ENCODE data around the gene PDE5A. TPM values are rescaled to one million over a fixed set of nuclear protein-coding genes. Genes with fewer than 3 reads are reported as not detected.

PDE5A gene
- polyA plus RNA-seq, 1 donor from 2014 or later = 12.9 TPM

DNA sequence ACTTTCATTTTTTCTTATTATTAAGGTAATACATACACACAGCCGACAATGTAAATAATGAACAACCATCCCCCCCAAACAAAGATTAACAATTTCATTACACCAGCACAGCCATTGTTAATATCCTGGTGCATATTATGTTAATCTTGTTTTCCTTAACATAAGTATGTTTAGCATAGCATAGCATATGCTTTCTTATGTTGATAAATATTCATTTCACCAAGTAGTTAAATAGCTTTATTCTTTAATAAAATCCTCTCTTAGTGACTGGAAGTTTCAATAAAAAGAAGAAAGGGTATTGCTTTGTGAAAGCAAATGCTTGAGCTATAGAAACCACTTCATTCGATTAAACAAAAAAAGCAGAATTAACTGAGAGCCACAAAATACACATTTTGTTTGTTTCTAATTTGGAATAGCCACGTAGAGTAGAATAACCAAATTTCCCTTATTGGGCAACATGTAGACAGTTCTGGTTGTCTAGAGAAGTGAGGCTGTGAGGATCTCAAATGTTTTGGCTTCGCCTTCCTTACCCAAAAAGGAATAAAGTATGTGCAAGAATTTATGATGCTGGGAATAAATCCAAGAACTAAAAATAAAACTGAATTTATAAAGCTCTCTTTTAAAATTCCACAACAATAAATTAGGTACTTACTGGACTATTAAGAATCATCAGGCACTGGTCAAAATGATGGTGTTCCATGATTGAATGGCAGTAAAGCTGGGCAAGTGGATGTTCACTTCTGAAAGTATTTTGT lies 118.0 kb downstream of the PDE5A start:
- Histone ChIP-seq H3K79me2 (replicated peaks; ENCODE audit: insufficient read depth, low read length) (no peaks in the 10 kb centered on the region), H4K20me1 (ENCODE audit: insufficient read depth) (no peaks in the 10 kb centered on the region), H3K4me2 (ENCODE audit: low read length) (no peak overlapping the region), H2AFZ (ENCODE audit: low read depth, low read length) (no peak overlapping the region), H3F3A (ENCODE audit: insufficient read depth, low read length, poor library complexity, severe bottlenecking) (no peaks in the 10 kb centered on the region), H3K9ac (ENCODE audit: low read length) (no peak overlapping the region), H3K4me3 (ENCODE audit: low read length) (no peak overlapping the region), H3K9me3 (ENCODE audit: low read length) (no peaks in the 10 kb centered on the region), H3K36me3 (ENCODE audit: insufficient read depth, low read length) (peaks cover 18% of the 10 kb centered on the region), H3K27me3 (ENCODE audit: insufficient read depth, low read depth, low read length) (no peaks in the 10 kb centered on the region), H3K9me2 (ENCODE audit: insufficient read depth, low read length) (no peaks in the 10 kb centered on the region), H3K27ac (ENCODE audit: low read length) (no peak overlapping the region)
- TF ChIP-seq TAF1 (IDR thresholded peaks at IDR 0.05; ENCODE audit: low read depth) (no peak), POLR2AphosphoS5 (IDR thresholded peaks at IDR 0.05) (no peak), REST (IDR thresholded peaks at IDR 0.05; ENCODE audit: borderline replicate concordance) (no peak), SMC3 (conservative IDR thresholded peaks at IDR 0.05; ENCODE audit: poor library complexity) (no peak), MXI1 (conservative IDR thresholded peaks at IDR 0.05; ENCODE audit: poor library complexity, severe bottlenecking) (no peak), RAD21 (conservative IDR thresholded peaks at IDR 0.05) (no peak), EP300 (conservative IDR thresholded peaks at IDR 0.05; ENCODE audit: poor library complexity, severe bottlenecking) (no peak), EZH2 (IDR thresholded peaks at IDR 0.05; ENCODE audit: borderline replicate concordance, insufficient read depth, low read length, poor library complexity, severe bottlenecking) (no peak)
- TF ChIP-seq, protein P1, sequence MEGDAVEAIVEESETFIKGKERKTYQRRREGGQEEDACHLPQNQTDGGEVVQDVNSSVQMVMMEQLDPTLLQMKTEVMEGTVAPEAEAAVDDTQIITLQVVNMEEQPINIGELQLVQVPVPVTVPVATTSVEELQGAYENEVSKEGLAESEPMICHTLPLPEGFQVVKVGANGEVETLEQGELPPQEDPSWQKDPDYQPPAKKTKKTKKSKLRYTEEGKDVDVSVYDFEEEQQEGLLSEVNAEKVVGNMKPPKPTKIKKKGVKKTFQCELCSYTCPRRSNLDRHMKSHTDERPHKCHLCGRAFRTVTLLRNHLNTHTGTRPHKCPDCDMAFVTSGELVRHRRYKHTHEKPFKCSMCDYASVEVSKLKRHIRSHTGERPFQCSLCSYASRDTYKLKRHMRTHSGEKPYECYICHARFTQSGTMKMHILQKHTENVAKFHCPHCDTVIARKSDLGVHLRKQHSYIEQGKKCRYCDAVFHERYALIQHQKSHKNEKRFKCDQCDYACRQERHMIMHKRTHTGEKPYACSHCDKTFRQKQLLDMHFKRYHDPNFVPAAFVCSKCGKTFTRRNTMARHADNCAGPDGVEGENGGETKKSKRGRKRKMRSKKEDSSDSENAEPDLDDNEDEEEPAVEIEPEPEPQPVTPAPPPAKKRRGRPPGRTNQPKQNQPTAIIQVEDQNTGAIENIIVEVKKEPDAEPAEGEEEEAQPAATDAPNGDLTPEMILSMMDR (IDR thresholded peaks at IDR 0.05; ENCODE audit: poor library complexity, severe bottlenecking) = no peak

DNA sequence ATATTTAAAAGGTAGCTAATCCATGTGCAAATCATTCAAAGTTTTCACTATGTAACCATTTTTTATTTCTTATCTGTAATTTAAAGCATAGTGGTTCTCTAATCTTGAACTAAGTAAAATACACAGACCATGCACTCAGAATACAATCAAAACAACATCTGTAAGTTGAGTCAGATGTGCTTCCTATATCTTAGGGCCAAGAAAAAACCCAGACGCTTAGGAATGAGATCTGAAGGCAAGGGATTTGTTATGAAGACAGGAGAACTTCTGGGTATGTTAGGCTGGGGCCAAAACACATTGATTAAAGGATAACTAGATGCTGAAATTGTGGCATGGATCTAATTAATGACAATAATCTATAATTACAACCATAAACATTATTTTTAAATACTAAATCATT lies 120.3 kb downstream of the PDE5A start:
- Histone ChIP-seq H3K79me2 (replicated peaks; ENCODE audit: insufficient read depth, low read length) (no peaks in the 10 kb centered on the region), H2AFZ (ENCODE audit: low read depth, low read length) (no peak overlapping the region), H4K20me1 (ENCODE audit: insufficient read depth) (no peaks in the 10 kb centered on the region), H3K4me2 (ENCODE audit: low read length) (no peak overlapping the region), H3K9me3 (ENCODE audit: low read length) (no peaks in the 10 kb centered on the region), H3K9me2 (ENCODE audit: insufficient read depth, low read length) (no peaks in the 10 kb centered on the region), H3K27me3 (ENCODE audit: insufficient read depth, low read depth, low read length) (no peaks in the 10 kb centered on the region), H3K36me3 (ENCODE audit: insufficient read depth, low read length) (peaks cover 16% of the 10 kb centered on the region), H3K4me3 (ENCODE audit: low read length) (no peak overlapping the region), H3K27ac (ENCODE audit: low read length) (no peak overlapping the region), H3F3A (ENCODE audit: insufficient read depth, low read length, poor library complexity, severe bottlenecking) (no peaks in the 10 kb centered on the region), H3K9ac (ENCODE audit: low read length) (no peak overlapping the region)
- TF ChIP-seq POLR2AphosphoS5 (IDR thresholded peaks at IDR 0.05) = no peak
- no peak for TF ChIP-seq EZH2 (IDR thresholded peaks at IDR 0.05; ENCODE audit: borderline replicate concordance, insufficient read depth, low read length, poor library complexity, severe bottlenecking)
- no peak for TF ChIP-seq REST (IDR thresholded peaks at IDR 0.05; ENCODE audit: borderline replicate concordance)
- TF ChIP-seq SMC3 (conservative IDR thresholded peaks at IDR 0.05; ENCODE audit: poor library complexity) = no peak
- TF ChIP-seq MXI1 (conservative IDR thresholded peaks at IDR 0.05; ENCODE audit: poor library complexity, severe bottlenecking) = no peak
- TF ChIP-seq, protein P1 (IDR thresholded peaks at IDR 0.05; ENCODE audit: poor library complexity, severe bottlenecking) = no peak
- TF ChIP-seq EP300 (conservative IDR thresholded peaks at IDR 0.05; ENCODE audit: poor library complexity, severe bottlenecking) = no peak
- no peak for TF ChIP-seq TAF1 (IDR thresholded peaks at IDR 0.05; ENCODE audit: low read depth)
- no peak for TF ChIP-seq RAD21 (conservative IDR thresholded peaks at IDR 0.05)
